Measurements from ENCODE around the gene BICD1.
"Not testable (repeated sequence)": the region's sequence is repeated elsewhere in the genome, so short reads cannot be mapped to it uniquely, and the experiment has no call there.

BICD1 gene

DNA sequence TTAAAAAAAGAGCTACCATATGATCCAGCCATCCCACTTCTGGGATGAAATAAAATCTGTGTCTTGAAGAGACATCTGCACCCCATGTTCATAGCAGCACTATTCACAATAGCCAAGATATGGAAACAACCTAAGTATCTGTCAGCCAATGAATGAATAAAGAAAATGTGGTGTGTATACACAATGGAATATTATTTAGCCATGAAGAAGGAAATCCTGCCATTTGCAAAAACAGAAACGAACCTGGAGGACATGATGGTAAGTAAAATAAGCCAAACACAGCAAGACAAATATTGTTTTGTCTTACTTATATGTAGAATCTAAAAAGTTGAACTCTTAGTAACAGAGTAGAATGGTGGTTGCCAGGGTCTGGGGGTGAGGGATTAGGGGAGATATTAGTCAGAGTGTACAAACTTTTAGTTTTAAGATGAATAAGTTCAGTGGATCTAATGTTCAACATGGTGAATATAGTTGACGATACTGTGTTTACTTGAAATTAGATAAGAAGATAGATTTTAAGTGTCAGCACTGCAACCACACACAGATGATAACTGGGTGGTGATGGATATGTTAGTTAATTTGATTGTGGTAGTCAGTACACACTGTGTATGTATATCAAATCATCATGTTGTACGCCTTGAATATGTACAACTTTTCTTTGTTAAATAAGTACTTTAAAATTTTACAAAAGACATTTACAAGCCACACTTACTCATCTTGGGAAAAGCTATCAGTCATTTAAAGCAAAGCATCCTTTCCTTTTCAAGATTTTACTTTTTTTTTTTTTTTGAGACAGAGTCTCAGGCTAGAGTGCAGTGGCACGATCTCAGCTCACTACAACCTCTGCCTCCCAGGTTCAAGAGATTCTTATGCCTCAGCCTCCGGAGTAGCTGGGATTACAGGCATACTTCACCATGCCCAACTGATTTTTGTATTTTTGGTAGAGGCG lies 89.9 kb downstream of the BICD1 start:
- DNase-seq (ENCODE audit: low read depth): no peak

DNA sequence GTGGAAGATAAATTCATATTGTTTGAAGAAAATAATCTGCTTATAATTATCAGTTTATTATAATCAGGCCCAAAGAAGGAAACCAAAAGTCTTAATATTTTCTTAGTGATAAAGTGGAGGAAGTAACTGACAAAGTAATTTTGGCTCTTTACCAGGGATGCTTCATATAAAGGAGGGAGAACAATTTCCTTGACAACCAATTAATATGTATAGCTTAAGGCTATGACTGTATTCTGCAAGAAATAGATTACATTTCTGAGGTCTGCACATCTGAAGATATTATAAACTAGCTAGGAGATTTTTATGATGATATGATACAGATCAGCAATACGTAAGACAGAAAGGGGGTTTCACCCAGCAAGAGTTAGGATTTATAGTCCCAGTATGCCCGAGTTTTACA lies 90.8 kb downstream of the BICD1 start:
- DNase-seq (ENCODE audit: low read depth): no peak

DNA sequence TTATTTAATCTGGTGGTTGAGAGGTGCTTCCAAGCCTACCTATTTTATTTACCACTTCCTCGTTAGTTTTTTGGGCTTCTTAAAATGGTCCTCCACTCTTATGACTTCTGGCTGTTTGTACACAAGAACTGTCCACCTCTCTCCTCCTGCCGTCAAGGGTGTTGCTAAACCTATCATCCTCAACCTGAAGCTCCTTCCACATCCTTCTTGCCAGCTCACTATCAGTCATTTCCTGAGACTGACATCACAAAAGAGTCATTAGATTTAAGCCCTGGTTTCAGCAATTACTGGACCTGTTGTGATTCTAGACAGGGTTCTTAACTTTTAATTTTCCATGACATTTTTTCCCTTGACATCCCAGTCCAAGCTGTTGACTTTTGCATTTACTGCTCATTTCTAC lies 91.9 kb downstream of the BICD1 start:
- no peak for DNase-seq (ENCODE audit: low read depth)

DNA sequence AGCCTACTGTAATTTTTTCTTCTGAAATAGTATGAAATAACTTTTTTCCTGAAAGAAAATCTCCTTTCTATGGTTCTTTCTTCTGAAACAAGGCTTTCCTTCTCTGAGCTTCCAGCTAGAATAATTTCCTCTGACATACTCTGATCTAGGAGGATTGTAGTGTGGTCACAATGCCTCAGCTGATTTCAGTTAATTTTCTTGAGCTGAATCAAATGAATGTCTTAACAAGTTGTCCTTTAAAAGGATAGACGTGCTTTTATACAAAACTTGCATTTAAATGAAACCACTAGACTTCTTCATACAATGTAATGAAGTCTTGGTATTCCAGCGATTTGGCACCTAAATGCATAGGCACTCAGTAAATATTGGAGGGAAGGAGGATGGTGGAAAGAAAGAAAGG lies 94.4 kb downstream of the BICD1 start:
- DNase-seq (ENCODE audit: low read depth): no peak

DNA sequence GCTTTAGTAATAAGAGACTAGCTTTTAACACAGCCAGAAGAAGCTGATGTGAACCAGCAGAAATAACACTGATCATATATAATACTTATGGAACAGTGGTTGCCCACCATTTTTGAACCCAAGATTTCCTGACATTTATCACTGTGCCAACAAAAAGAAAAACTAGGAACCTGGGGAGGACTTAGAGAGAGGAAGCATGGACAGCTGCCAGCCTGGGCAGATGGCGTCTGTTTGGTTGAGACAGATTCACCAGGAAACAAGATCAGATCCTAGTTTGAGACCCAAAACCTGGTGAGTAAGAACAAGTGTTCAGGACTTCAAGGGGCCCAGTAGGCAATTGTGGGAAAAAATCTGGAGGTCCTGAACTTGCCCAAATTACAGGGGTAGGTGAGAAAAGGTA lies 95.3 kb downstream of the BICD1 start:
- no peak for DNase-seq (ENCODE audit: low read depth)

DNA sequence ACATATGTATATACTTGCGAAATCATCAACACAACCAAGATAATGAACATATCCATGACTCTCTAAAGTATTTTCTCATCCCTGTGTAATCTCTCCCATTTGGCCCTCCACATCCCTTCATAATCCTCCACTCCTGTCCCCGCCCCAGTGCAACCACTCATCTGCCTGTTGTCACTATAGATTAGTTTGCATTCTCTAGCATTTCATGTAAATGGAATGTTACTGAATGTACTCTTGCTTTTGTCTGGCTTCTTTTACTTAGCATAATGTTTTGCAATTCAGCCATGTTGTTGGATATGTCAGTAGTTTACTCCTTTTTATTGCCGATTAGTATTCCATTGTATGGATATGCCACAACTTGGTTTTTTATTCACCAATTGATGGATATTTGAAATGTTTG lies 99.1 kb downstream of the BICD1 start:
- no peak for DNase-seq (ENCODE audit: low read depth)

DNA sequence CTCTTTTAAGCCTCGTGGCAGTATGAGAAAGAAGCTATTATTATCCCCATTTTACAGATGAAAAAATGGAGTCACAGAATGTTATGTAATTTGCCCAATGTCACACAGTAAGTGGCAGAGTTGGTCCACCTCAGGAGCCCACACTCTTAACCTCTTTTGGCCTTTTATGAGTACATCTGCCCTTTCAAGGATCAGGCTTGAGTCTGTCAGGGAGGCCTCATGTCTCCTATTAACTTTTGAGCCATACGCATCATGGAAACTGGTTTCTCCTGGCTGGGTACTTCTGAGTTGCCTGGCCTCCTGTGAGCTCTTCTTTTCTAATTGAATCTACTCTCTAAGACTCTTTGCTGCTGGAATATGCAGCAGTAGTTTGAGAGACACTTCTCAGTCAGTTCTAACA lies 101.7 kb downstream of the BICD1 start:
- no peak for DNase-seq (ENCODE audit: low read depth)

DNA sequence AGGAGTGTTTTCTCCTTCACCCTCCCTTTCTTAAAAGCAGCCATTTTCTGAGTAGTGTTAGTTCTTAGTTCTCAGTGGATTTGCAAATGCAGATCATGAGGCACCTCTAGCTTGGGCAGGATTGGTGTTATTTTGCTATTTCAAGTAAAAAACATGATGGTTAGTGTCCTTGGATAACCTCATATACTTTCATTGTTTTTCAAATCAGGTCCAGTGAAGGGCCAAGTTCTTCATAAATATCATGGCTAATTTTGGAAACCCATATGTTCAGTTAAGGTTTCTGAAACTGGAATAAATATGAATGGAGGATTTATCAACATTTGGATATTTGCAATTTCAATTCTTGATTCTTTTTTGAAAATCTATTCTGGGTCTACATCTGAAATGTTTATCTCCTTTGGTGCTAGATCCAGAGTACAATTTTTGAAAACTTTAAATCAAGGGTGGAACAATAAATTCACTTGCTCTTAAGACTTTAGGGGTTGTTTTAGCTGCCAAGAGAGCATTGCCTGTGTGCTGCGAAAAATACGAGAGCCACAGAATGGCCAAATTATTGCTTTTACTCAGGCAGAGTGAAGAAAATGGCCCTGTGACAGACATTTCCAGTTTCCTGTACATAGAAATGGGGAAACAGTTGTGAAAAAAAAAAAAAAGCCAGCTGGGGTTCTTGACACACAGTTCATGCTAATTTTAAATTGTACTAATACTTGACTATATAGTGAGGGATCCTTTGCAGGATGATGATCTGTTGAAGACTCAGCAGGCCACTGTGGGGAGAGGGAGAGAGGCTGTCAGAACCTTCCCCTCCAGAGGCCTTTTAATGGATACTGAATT lies 104.6 kb downstream of the BICD1 start:
- no peak for DNase-seq (ENCODE audit: low read depth)

DNA sequence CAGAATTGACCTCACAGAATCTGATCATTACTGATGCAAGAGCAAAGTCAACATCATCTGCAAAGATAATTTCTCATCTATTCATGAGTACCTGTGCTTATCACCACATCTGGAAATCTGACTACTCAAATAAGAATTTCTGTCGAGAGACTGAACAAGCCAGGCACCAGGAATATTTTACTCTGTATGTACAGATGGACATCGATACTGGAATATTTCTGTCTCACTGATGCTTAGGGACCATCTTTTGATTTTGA lies 105.2 kb downstream of the BICD1 start:
- DNase-seq (ENCODE audit: low read depth): no peak

DNA sequence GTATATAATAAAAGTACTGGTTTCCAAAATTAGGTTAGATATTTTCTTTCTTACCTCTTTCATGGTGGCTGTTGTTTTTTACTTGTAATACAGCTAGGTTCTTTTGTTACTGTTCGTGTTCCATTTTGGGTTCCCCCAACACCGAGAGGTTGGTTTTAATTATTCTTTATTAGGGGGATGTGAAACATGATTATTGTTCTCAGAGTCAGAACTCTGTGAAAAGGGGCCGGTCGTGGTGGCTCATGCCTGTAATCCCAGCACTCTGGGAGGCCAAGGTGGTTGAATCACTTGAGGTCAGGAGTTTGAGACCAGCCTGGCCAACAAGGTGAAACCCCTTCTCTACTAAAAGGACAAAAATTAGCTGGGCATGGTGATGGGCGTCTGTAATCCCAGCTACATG lies 108.1 kb downstream of the BICD1 start:
- no peak for DNase-seq (ENCODE audit: low read depth)

DNA sequence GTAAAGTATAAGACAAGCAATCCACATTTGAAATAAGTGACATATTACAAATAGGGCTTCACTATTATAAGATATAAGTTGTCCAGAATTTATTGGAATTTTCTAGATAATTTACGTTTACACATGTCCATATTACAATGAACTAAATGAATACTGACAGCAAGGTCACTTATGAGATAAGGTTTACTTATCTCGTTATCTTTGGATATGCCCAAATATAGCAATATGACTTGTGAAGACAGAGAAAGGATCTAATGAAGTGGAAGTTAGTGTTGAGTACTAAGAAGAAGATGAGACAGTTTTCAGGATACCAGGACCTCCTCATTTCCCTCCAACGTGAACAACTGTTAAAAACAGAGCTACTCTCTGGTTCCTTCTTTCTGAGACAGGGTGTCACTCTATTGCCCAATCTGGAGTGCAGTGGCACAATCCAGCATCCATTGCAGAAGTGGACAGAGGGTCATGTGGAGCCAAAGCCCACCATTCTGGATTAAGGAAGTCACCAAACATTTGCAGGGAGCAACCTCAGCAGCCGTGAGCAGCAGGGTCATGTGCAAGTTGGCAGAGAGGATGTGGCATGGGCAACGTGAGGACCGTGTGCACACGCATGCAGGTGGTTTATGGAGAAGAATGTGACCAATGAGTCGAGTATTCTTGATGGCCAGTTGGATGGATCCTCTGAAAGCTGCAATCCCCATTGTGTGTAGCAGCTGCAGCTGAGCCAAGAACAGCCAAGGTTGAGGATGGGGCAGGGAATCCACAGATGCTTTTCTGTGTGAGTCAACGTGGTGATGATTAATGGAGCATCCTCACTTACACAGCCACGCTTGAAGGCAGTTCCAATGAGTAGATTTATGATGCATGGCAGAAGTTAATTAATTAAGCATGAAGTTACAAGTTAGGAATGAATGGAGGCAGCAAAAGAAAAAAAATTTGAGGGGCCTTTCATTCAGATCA lies 111.0 kb downstream of the BICD1 start:
- DNase-seq (ENCODE audit: low read depth): no peak

DNA sequence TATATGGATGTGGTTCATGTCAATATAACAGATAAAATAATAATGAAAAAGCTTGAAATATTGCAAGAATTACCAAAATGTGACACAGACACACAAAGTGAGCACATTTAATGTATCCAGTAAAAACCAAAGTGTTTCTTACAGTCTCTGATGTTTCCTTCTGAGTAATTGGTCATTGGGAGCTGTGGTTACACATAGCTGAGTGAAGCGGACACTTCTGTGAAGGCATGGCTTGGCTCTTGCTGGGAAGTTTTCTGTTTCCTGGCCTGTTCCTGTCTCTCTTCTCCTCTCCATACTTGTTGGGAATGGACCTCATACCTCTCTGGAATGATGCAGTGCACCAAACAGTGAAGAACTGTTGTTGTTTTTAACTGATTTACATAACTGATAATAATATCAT lies 117.3 kb downstream of the BICD1 start:
- no peak for DNase-seq (ENCODE audit: low read depth)

DNA sequence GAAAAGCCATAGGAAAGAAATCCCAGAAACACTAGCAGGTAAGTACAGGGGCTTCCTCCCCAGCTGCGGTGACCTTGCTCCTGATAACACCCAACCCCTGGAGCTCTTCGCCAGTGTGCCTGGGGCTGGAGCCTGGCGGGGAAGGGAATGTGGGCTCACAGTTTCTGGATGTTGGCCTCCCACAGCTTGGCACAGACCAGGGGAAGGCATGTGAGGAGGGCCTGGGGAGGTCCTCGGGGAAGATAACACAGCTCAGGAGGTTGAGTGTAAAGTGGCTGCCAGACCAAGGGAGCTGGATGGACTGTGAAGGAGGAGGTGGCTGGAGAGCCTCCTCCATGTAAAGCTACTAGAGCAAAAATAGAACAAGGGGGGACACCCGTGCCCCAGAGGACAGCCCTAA lies 120.1 kb downstream of the BICD1 start:
- DNase-seq (ENCODE audit: low read depth): no peak

DNA sequence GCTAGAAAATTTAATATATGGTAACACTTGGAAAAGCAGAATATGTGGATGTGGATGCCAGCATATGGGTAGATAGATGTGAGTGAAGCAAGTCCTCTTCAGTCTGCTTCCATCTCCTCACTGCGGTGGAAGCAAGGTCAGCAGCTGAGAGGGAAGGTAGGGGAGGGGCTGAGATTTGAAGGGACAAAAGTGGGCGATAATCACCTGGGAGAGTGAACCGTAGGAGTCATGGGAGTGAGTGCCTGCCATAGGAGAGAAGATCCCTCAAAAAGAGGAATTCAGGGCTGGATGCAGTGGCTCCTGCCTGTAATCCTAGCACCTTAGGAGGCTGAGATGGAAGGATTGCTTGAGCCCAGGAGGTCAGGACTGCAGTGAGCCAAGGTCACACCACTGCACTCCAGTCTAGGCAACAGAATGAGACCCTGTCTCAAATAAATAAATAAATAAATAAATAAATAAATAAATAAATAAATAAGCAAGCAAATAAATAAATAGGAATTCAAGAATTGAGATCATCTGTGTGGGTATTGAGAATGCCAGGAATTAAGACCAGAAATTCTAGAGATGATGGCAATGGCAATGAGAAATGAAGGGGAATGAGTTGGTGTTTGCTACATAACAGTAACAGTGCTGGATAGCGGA lies 123.4 kb downstream of the BICD1 start:
- no peak for DNase-seq (ENCODE audit: low read depth)

DNA sequence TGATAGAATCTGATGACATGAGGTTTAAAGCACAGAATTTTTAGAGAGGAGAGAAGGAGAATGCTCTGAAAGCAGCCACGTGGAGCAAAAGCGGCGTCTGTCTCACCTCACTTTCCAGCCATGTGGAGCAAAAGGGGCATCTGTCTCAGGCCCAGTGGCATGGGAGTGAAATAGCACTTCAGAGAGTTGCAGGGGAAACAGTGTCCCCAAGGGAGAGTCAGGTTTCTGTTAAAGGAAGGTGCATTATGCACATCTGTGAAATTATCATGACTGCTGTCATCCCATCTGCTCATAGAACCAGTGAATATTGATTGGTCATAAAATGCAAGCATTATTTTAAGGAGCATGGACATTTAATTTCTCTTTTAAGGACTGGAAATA lies 124.0 kb downstream of the BICD1 start:
- no peak for DNase-seq (ENCODE audit: low read depth)

DNA sequence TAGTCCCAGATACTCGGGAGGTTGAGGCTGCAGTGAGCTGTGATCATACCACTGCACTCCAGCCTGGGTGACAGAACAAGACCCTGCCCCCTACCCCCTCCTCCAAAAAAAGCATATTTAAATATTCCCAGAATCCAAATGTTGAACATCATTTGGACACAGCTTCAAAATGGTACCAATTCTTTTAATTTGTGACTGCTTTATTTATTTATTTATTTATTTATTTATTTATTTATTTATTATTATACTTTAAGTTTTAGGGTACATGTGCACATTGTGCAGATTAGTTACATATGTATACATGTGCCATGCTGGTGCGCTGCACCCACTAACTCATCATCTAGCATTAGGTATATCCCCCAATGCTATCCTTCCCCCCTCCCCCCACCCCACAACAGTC lies 124.7 kb downstream of the BICD1 start:
- not testable (repeated sequence) for DNase-seq (ENCODE audit: low read depth)

DNA sequence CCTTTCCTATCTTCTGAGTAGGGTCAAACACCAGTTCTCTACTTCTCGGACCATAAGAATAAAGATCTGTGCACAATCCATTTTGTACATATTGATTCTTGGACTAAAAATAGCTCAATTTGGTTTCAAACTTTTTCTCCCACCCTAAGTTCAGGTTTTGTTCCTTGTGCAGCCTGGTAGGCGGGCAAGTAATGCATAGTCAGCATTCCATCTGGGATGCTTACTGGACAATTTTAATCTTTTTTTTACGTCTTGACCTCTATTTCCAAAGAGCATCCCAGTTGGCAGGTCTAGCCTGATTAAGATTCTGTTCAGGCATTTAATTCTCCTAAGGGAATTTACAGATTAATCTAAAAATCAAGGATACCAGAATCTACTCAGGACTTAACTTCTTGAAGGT lies 126.9 kb downstream of the BICD1 start:
- DNase-seq (ENCODE audit: low read depth): no peak

DNA sequence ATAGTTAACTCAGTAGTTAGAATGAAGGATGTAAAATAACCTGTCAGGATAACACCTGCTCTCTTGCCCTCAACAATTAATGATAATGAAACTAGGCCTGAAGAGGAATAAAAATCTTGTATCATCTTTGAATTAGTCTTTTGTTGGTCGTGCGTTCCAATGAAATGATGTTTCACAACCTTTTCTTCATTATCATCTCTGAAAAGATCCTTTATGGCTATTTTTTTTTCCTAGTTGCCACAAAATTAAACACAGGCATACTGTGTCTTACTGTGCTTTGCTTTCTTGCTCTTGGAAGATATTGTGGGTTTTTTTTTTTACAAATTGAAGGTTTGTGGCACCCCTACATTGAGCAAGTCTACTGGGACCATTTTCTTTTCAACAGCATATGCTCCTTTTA lies 128.6 kb downstream of the BICD1 start:
- no peak for DNase-seq (ENCODE audit: low read depth)

DNA sequence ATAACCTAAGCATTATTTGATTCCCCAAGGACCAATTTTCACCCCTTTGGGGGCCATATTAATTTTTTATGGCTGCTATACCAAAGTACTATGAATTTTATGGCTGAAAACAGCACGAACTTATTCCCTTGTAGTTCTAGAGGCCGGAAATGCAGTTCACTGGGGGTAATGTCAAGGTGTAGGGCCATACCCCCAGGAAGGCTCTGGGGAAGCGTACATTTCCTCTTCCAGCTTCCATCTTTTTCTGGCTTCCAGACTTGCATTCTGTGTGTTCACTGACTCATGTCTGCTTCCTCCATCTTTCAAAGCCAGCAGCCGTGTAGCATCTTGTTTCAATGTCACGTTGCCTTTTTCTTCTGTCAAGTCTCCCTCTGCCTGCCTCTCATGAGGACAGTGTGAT lies 133.5 kb downstream of the BICD1 start:
- DNase-seq (ENCODE audit: low read depth): no peak

DNA sequence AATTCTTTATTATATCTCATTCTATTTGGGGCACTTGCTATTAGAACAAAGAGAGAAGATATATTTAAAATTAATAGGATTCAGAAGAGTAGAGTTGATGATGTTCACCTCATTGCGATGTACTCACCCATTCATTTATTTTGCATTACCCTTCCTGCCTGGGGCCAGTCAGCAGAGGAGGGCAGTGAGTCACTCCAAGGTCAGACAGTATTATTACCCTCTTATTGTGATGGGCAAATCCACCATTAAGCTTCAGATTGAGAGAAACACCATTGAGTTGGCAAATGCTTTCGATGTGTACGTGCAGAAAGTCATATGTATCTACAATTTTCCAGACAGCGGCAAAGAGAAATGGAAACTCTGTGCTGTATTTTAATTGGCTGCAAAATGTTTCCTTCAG lies 134.2 kb downstream of the BICD1 start:
- no peak for DNase-seq (ENCODE audit: low read depth)

DNA sequence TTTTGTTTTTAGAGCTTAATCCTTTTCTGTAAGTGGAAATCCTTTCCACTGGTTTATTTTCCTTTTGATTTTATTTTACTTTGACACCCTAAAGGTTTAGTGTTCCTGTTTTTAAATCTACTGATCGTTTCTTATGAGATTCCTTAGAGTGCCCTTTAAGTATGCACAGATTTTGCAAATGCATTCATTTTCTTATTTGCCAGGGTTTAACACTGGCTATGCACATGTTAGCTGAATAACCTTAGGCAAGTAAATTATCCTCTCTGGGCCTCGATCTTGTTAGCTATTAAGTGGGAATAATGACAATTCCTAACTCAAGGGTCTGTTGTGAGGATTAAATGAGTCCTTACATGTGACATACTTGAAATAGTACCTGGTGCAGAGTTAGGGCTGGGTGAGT lies 136.0 kb downstream of the BICD1 start:
- no peak for DNase-seq (ENCODE audit: low read depth)
